Naive thymus-derived CD4-positive, alpha-beta T cell (primary cell): Measurements from ENCODE around the gene EEF1G. TPM values are rescaled to one million over a fixed set of nuclear protein-coding genes. Genes with fewer than 3 reads are reported as not detected.

Experiments
- ATAC-seq: fragments of 150-1000 bp; cut with Tn5 transposase; 2 replicates; pipeline ENCODE4 v1.10.0; 2021; ENCODE audit warnings: mild to moderate bottlenecking, moderate library complexity
- CTCF ChIA-PET: fragments of 350-600 bp; sonication (Branson Sonifier 250); formaldehyde crosslinking; loops from one replicate; lab custom pipeline; 2021; ENCODE audit warnings: antibody characterized with exemption; lab: Charles Lee
- POLR2A ChIA-PET: fragments of 350-600 bp; sonication (Branson Sonifier 250); formaldehyde crosslinking; loops from one replicate; lab custom pipeline; 2021; ENCODE audit warnings: antibody characterized with exemption, inconsistent platforms; lab: Charles Lee
- DNase-seq, 9 donors: peaks; one replicate each; pipeline versions ENCODE4 v3.0.0 to v3.0.0-alpha.2; 2020 to 2022; ENCODE audit warnings: mixed read lengths in 1 of 9
- H3K27ac ChIP-seq: one replicate; pipeline ENCODE4 v1.7.0; 2013; ENCODE audit warnings: mild to moderate bottlenecking, low read depth, low read length, moderate library complexity
- H3K27me3 ChIP-seq, 2 donors: one replicate each; pipeline ENCODE4 v1.7.0; 2013; ENCODE audit warnings: low read length in 2 of 2, mild to moderate bottlenecking in 2 of 2, moderate library complexity in 2 of 2; ENCODE audit not compliant: control insufficient read depth in 2 of 2, insufficient read depth in 2 of 2
- H3K36me3 ChIP-seq, 3 experiments: 1 replicate in 2 of 3; 2 replicates in 1 of 3; pipeline ENCODE4 v1.7.0; 2013; ENCODE audit warnings: low read length in 3 of 3, mild to moderate bottlenecking in 3 of 3, moderate library complexity in 1 of 3; ENCODE audit not compliant: insufficient read depth in 3 of 3, control insufficient read depth in 2 of 3
- H3K4me1 ChIP-seq, 2 donors: one replicate each; pipeline ENCODE4 v1.7.0; 2013; ENCODE audit warnings: low read length in 2 of 2, mild to moderate bottlenecking in 2 of 2, moderate library complexity in 1 of 2; ENCODE audit not compliant: control insufficient read depth in 2 of 2, insufficient read depth in 2 of 2
- H3K4me3 ChIP-seq: 2 replicates; pipeline ENCODE4 v1.7.0; 2013; ENCODE audit warnings: mild to moderate bottlenecking, low read length
- H3K9me3 ChIP-seq, 3 experiments: 1 replicate in 2 of 3; 2 replicates in 1 of 3; pipeline ENCODE4 v1.7.0; 2013; ENCODE audit warnings: low read length in 3 of 3; ENCODE audit not compliant: control insufficient read depth in 2 of 3
- H3K27ac Mint-ChIP-seq, 9 donors: one replicate each; pipeline ENCODE4 v1.8.0; 2020 to 2022; ENCODE audit warnings: mixed read lengths in 9 of 9, mild to moderate bottlenecking in 8 of 9, moderate library complexity in 5 of 9, inconsistent platforms in 2 of 9
- H3K27me3 Mint-ChIP-seq, 5 donors: one replicate each; pipeline ENCODE4 v1.8.0; 2021 to 2022; ENCODE audit warnings: mixed read lengths in 5 of 5, mild to moderate bottlenecking in 1 of 5
- H3K36me3 Mint-ChIP-seq, 5 donors: one replicate each; pipeline ENCODE4 v1.8.0; 2020 to 2022; ENCODE audit warnings: mixed read lengths in 5 of 5, mild to moderate bottlenecking in 3 of 5, inconsistent platforms in 1 of 5
- H3K4me1 Mint-ChIP-seq, 7 donors: one replicate each; pipeline ENCODE4 v1.8.0; 2020 to 2022; ENCODE audit warnings: mixed read lengths in 7 of 7, mild to moderate bottlenecking in 3 of 7, inconsistent platforms in 1 of 7
- H3K4me3 Mint-ChIP-seq, 10 donors: one replicate each; pipeline ENCODE4 v1.8.0; 2020 to 2022; ENCODE audit warnings: mild to moderate bottlenecking in 10 of 10, mixed read lengths in 10 of 10, moderate library complexity in 6 of 10, inconsistent platforms in 2 of 10
- H3K9me3 Mint-ChIP-seq, 11 donors: one replicate each; pipeline ENCODE4 v1.8.0; 2020 to 2022; ENCODE audit warnings: mixed read lengths in 11 of 11, mild to moderate bottlenecking in 4 of 11, inconsistent platforms in 1 of 11, moderate library complexity in 1 of 11
- intact Hi-C, 2 donors: fragments of 100-400 bp; cut with micrococcal nuclease; formaldehyde crosslinking; loops; one replicate each; pipeline ENCODE4 v1.15.1; 2023
- polyA plus RNA-seq, 2 donors: library from polyadenylated mRNA; unstranded; fragments of 300-500 nt; fragmentation: Illumina TruSeq; gene quantifications; one replicate each; pipeline ENCODE4 v1.2.3, GENCODE V29; 2021
- total RNA-seq, 6 experiments: library from RNA in 5 of 6; stranded (reverse) in 5 of 6; gene quantifications; 1 replicate in 5 of 6; 2 replicates in 1 of 6; pipeline ENCODE4 v1.2.3 and lab custom pipeline; 2021 to 2026

EEF1G gene
- total and polyA plus RNA-seq, 7 experiments from 2014 or later, result 1,186 to 2,550 (median 2,338) TPM

DNA sequence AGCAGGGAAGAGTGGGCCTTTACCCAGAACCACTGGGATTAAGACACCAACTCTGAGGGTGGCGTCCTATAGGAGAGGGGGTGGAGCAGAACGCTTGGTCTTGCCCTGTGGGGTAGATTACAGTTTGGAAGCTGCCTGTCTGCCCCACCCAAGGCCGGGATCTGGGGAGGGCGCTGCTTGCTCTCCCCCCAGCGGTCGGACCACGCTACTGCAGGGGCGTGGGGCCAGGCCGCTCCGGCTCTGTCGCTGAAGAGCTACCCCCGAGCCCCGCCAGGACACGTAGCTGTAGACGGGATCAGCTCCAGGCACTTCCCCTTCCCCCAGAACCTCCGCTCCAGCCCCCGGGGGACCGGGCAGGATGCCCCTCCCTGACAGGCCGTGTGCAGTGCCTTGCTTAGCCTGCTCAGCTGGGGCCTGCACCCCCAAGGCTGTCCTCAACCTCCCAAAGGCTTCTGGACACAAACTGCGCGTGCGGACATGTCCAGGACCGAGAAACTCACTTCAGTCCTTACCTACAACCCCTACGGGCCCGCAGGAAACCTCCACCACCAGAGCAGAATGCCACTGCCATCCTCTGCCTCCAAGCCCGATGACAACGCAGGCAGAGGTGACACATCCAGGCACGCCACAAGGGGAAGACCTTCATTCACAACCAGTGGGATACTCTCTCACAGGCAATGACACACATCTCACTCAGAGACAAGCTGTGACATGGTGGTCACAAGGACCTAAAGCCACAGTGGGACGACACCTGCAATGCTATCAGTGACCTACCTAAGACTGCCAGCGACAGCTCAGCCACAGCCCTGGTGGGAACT is 30.7 kb downstream of the EEF1G start:
- H3K4me1 ChIP-seq, result peaks cover 39 to 56% of the 10 kb centered on the region in 2 donors
- H3K27ac ChIP-seq, result peak overlapping the region; percentile 84
- intact Hi-C loops, result loop anchor here (1.0 kb wide), 5 partner anchors 17 to 149 kb away; partner anchors contain the start of gene EEF1G (in 1 of the 2)
- ChIA-PET POLR2A (interaction anchor here (0.6 to 6.3 kb wide), 8 partner anchors 10 to 1645 kb away, joined by 3 to 72 read pairs (median 4); partner anchors contain the start of genes C11orf98, CSKMT and TUT1), CTCF (interaction anchor here (0.6 to 4.3 kb wide), 24 partner anchors 12 to 185 kb away, joined by 3 to 62 read pairs (median 3); partner anchors contain the start of genes HNRNPUL2 and TUT1)
- H3K4me3 ChIP-seq, result peak overlapping the region; percentile 87
- H3K4me3 Mint-ChIP-seq, result peak overlapping the region; percentile 48 to 100 (median 75)
- H3K27me3 Mint-ChIP-seq, result peaks cover 0 to 5% (median 0%) of the 10 kb centered on the region in 5 donors
- peaks cover 0 to 6% (median 0%) of the 10 kb centered on the region in 5 donors for H3K36me3 Mint-ChIP-seq
- peaks cover 36 to 82% (median 63%) of the 10 kb centered on the region in 7 donors for H3K4me1 Mint-ChIP-seq
- no peaks in the 10 kb centered on the region for H3K9me3 Mint-ChIP-seq
- no peaks in the 10 kb centered on the region for H3K27me3 ChIP-seq
- peak; percentile 61 for ATAC-seq
- peak; percentile 37 to 84 (median 66) for DNase-seq
- H3K9me3 ChIP-seq, result no peaks in the 10 kb centered on the region
- peak overlapping the region; percentile 2 to 95 (median 70) for H3K27ac Mint-ChIP-seq
- peaks cover 0 to 9% (median 0%) of the 10 kb centered on the region in 3 experiments for H3K36me3 ChIP-seq

DNA sequence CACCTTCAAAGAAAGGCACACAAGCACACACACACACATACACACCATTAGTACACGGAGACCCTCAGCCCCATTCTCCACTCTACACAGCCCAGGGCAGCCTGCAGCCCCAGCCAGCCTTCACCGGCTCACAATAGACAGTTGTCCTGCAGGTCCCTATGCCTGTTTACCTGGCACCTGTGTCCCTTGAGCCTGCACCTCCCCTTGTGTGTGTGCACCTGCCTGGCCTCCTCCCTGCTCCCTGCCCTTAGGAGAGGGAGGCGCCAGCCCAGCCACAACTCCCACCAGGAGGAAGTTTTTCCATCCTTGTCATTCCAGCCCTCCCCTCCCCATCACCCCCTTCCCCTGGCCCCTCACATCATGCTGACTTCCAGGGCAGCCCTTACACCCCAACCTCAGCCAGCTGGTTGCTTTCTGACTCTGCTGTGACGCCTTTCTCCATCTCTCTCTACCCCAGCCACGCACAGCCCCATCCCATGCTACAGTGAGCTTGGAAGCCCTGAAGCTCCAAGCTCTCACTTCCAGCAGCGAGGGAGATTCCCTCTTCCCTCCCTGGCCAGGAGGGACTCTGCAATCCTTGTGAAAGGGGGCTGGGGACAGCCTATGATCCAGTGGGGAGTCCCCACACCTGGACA is 31.5 kb downstream of the EEF1G start:
- intact Hi-C loops, result loop anchor here in 1 of 2 donors (1.0 kb wide), 2 partner anchors 18 to 118 kb away; no protein-coding TSS in a partner anchor
- DNase-seq, result peak in 1 of 9 donors; percentile 21
- Mint-ChIP-seq H3K27ac (peak overlapping the region in 7 of 9 donors; percentile 12 to 95 (median 74)), H3K27me3 (no peaks in the 10 kb centered on the region), H3K4me1 (peaks cover 29 to 74% (median 57%) of the 10 kb centered on the region in 7 donors), H3K4me3 (peak overlapping the region in 6 of 10 donors; percentile 6 to 100 (median 86)), H3K9me3 (no peaks in the 10 kb centered on the region), H3K36me3 (peaks cover 0 to 6% (median 0%) of the 10 kb centered on the region in 5 donors)
- no peak for ATAC-seq
- Histone ChIP-seq H3K36me3 (peaks cover 0 to 9% (median 0%) of the 10 kb centered on the region in 3 experiments), H3K4me1 (peaks cover 37 to 57% of the 10 kb centered on the region in 2 donors), H3K27ac (peak overlapping the region; percentile 84), H3K4me3 (peak overlapping the region; percentile 87), H3K27me3 (no peaks in the 10 kb centered on the region), H3K9me3 (no peaks in the 10 kb centered on the region)
- POLR2A ChIA-PET, result interaction anchor here (1.1 to 6.3 kb wide), 5 partner anchors 11 to 133 kb away, joined by 3 to 72 read pairs (median 4); partner anchors contain the start of genes C11orf98, CSKMT and TUT1
- CTCF ChIA-PET, result interaction anchor here (0.6 to 4.3 kb wide), 20 partner anchors 12 to 152 kb away, joined by 3 to 62 read pairs (median 4); partner anchors contain the start of gene TUT1

DNA sequence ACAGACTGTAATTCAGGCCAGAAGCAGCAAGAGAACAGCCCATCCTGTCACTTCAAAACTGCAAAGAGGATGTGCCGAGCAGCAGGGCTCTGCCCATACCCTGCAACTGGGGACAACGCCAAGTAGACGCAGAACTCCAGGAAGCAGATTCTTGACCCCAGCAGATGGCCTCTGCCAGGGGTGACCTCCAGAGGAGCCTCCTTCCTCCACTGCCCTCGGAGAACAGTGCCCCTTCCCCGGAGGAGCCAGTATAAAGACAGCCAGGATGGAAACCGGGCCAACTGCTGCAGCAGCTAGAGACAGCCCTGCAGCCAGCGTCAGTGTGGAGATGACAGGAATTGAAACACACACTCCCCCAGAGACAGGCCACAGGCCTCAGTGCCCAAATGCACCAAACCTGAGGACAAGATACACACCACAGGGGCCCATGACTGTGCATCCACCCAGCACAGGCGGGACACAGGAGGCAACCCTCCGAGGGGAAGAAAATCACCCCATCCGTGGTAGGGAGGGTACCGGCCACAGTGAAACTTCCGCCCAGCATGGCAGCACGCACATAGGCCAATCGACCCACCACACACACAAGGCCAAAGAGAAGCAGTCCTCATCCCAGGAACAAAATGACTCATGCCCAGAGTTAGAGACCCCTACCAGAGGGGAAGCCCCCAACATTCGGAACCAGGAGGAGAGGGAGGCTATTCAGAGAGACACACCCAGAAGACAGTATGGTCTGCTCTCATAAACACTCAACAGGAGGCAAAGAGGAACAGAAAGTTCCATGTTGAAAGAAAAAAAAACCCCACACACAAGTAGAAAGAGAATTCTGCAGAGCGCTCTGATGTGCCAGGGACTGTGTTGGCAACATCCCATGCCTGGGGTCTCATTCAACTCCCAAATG is 32.6 kb downstream of the EEF1G start:
- H3K27me3 ChIP-seq, result no peaks in the 10 kb centered on the region
- H3K27ac Mint-ChIP-seq, result peak overlapping the region in 6 of 9 donors; percentile 4 to 95 (median 70)
- DNase-seq (no peak), ATAC-seq (peak; percentile 1)
- intact Hi-C loops, result no loop called here
- no peaks in the 10 kb centered on the region for H3K27me3 Mint-ChIP-seq
- H3K4me1 Mint-ChIP-seq, result peaks cover 28 to 71% (median 57%) of the 10 kb centered on the region in 7 donors
- H3K27ac ChIP-seq, result no peak overlapping the region
- H3K36me3 ChIP-seq, result peaks cover 0 to 9% (median 4%) of the 10 kb centered on the region in 3 experiments
- CTCF ChIA-PET, result interaction anchor here (1.0 to 4.3 kb wide), 3 partner anchors 19 to 117 kb away, joined by 6 to 40 read pairs (median 21); no protein-coding TSS in a partner anchor
- POLR2A ChIA-PET, result interaction anchor here (4.8 to 6.3 kb wide), 2 partner anchors 12 to 18 kb away, joined by 57 to 72 read pairs; no protein-coding TSS in a partner anchor
- no peaks in the 10 kb centered on the region for H3K9me3 ChIP-seq
- H3K9me3 Mint-ChIP-seq, result no peaks in the 10 kb centered on the region
- peaks cover 32 to 54% of the 10 kb centered on the region in 2 donors for H3K4me1 ChIP-seq
- peak overlapping the region; percentile 47 for H3K4me3 ChIP-seq
- peak overlapping the region in 7 of 10 donors; percentile 4 to 100 (median 47) for H3K4me3 Mint-ChIP-seq
- peaks cover 0 to 8% (median 0%) of the 10 kb centered on the region in 5 donors for H3K36me3 Mint-ChIP-seq

DNA sequence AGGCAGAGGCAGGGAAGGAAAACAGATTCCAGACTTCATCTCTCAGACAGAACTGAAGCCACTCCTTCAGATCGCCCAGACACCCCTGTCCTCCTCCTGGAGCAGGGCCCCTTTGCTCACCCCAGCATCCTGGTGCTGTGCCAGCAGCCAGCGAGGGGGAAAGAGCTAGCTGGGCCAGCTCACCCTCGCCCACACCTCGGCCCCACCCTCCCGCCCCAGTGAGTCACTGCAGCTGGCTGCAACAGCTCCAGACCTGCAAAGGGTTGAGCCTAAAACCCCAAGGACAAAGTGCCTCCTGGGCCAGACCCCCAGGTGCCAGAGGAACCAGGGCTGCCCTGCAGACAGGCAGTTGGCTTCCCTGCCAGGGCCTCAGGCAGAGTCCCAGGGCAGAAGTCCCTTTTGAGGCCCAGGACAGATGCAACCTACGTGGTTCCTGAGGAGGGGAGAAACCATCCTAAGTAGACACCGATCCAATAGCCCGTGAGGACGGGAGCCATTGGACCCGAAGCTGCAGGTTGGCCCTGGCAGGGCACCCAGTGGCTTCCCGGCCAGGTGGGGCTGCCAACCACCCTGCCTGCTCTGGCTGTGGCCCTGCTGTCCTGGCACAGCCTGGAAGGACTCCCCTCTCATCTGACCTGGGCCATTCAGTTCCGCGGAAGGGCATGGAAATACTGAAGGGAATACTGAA is 34.3 kb downstream of the EEF1G start:
- CTCF ChIA-PET, result interaction anchor here (0.5 to 1.0 kb wide), 4 partner anchors 33 to 251 kb away, joined by 3 to 6 read pairs (median 4); no protein-coding TSS in a partner anchor
- intact Hi-C loops, result no loop called here
- DNase-seq (peak in 1 of 9 donors; percentile 55), ATAC-seq (no peak)
- peak overlapping the region in 4 of 9 donors; percentile 49 to 65 (median 60) for H3K27ac Mint-ChIP-seq
- peak overlapping the region; percentile 35 for H3K4me3 ChIP-seq
- H3K4me1 Mint-ChIP-seq, result peaks cover 34 to 60% (median 44%) of the 10 kb centered on the region in 7 donors
- no peaks in the 10 kb centered on the region for H3K27me3 ChIP-seq
- POLR2A ChIA-PET, result no interaction called here
- H3K27me3 Mint-ChIP-seq, result no peaks in the 10 kb centered on the region
- H3K9me3 ChIP-seq, result no peaks in the 10 kb centered on the region
- no peaks in the 10 kb centered on the region for H3K9me3 Mint-ChIP-seq
- H3K4me1 ChIP-seq, result peaks cover 30 to 54% of the 10 kb centered on the region in 2 donors
- H3K36me3 ChIP-seq, result peaks cover 0 to 20% (median 12%) of the 10 kb centered on the region in 3 experiments
- H3K36me3 Mint-ChIP-seq, result peaks cover 5 to 12% (median 7%) of the 10 kb centered on the region in 5 donors
- H3K27ac ChIP-seq, result no peak overlapping the region
- H3K4me3 Mint-ChIP-seq, result peak overlapping the region in 3 of 10 donors; percentile 33 to 39 (median 34)

DNA sequence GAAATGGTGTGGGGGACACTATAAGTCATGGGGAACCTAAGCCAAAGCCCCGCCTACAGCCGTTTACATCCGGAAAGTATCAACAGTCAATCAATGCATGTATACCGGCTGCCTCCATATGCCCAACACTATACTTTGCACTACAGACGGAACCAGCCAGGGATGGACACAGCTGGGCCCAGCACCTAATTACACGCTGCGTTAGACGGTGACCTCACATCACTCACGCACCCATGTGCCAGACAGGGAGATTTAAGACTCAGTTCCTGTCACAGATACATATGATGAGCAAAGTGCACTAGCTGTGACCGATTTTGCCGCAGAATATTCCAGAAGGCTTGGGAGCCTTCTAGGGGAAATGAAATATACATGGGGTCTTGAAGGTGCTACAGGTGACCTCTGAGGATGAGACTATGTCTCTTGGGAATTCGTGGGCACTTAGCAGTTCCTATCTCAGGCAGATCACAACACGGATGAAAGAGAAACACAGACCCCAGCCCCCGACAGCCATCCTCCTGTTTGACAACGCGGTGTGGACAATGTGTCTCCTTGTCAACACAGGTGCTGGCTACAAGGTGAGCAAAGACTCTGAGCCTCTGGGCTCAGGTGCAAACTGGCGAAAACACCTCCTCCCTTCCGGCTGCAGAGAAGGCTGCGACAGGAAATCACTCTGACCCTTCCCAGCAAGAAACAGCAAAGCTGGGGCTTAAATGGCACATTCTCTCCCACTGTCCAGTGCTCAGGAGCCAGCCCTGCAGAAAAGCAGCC is 35.0 kb downstream of the EEF1G start:
- peaks cover 0 to 27% (median 19%) of the 10 kb centered on the region in 3 experiments for H3K36me3 ChIP-seq
- CTCF ChIA-PET, result interaction anchor here (0.6 to 0.9 kb wide), 2 partner anchors 12 to 252 kb away, joined by 3 read pairs; no protein-coding TSS in a partner anchor
- H3K9me3 ChIP-seq, result no peaks in the 10 kb centered on the region
- ATAC-seq (no peak), DNase-seq (no peak)
- peaks cover 25 to 49% of the 10 kb centered on the region in 2 donors for H3K4me1 ChIP-seq
- Mint-ChIP-seq H3K27me3 (no peaks in the 10 kb centered on the region), H3K9me3 (no peaks in the 10 kb centered on the region), H3K4me1 (peaks cover 35 to 53% (median 39%) of the 10 kb centered on the region in 7 donors), H3K36me3 (peaks cover 5 to 16% (median 12%) of the 10 kb centered on the region in 5 donors), H3K27ac (peak overlapping the region in 5 of 9 donors; percentile 32 to 65 (median 55)), H3K4me3 (peak overlapping the region in 3 of 10 donors; percentile 17 to 39 (median 34))
- intact Hi-C loops, result no loop called here
- no peak overlapping the region for H3K27ac ChIP-seq
- POLR2A ChIA-PET, result interaction anchor here (1.4 kb wide), 1 partner anchor 12 kb away, joined by 6 read pairs; no protein-coding TSS in a partner anchor
- H3K27me3 ChIP-seq, result no peaks in the 10 kb centered on the region
- H3K4me3 ChIP-seq, result no peak overlapping the region
